ENCODE measurements around the gene CALU. TPM values are rescaled to one million over a fixed set of nuclear protein-coding genes. Genes with fewer than 3 reads are reported as not detected.

The CALU gene
- total RNA-seq, 2 experiments from 2014 or later: 43.2 to 44.2 TPM

GRCh38 chr7:128810473-128810872 lies 71.3 kb downstream of the CALU start:
- H3K27ac Mint-ChIP-seq: no peak overlapping the region
- no peaks in the 10 kb centered on the region for H3K4me1 Mint-ChIP-seq (ENCODE audit: low read depth)
- H3K4me3 Mint-ChIP-seq: no peak overlapping the region
- no peaks in the 10 kb centered on the region for H3K27me3 Mint-ChIP-seq
- H3K9me3 Mint-ChIP-seq: no peaks in the 10 kb centered on the region
- intact Hi-C loops (cut with micrococcal nuclease): no loop called here
- DNase-seq: no peak
- ChIA-PET POLR2A (interaction anchor here (1.0 kb wide), 1 partner anchor 10 kb away, joined by 3 read pairs; no protein-coding TSS in a partner anchor), CTCF (interaction anchor here (1.0 kb wide), 1 partner anchor 15 kb away, joined by 3 read pairs; no protein-coding TSS in a partner anchor)
- H3K36me3 Mint-ChIP-seq: no peaks in the 10 kb centered on the region

- no peak overlapping the region for H3K4me3 Mint-ChIP-seq
- H3K27ac Mint-ChIP-seq: no peak overlapping the region
- H3K27me3 Mint-ChIP-seq: no peaks in the 10 kb centered on the region
- H3K9me3 Mint-ChIP-seq: no peaks in the 10 kb centered on the region
- DNase-seq: no peak
- no peaks in the 10 kb centered on the region for H3K4me1 Mint-ChIP-seq (ENCODE audit: low read depth)
- H3K36me3 Mint-ChIP-seq: no peaks in the 10 kb centered on the region
- ChIA-PET POLR2A (no interaction called here), CTCF (interaction anchor here (1.0 kb wide), 1 partner anchor 226 kb away, joined by 3 read pairs; no protein-coding TSS in a partner anchor)
- intact Hi-C loops (cut with micrococcal nuclease): no loop called here
Observed at GRCh38 chr7:128810997-128811396, 71.8 kb downstream of the CALU start.

GRCh38 chr7:128811631-128812430 lies 72.7 kb downstream of the CALU start:
- intact Hi-C loops (cut with micrococcal nuclease): no loop called here
- DNase-seq: no peak
- H3K4me3 Mint-ChIP-seq: no peak overlapping the region
- no peaks in the 10 kb centered on the region for H3K4me1 Mint-ChIP-seq (ENCODE audit: low read depth)
- H3K27me3 Mint-ChIP-seq: no peaks in the 10 kb centered on the region
- no peaks in the 10 kb centered on the region for H3K9me3 Mint-ChIP-seq
- ChIA-PET POLR2A (no interaction called here), CTCF (interaction anchor here (1.0 kb wide), 1 partner anchor 225 kb away, joined by 3 read pairs; no protein-coding TSS in a partner anchor)
- H3K36me3 Mint-ChIP-seq: no peaks in the 10 kb centered on the region
- H3K27ac Mint-ChIP-seq: no peak overlapping the region

- no peak for DNase-seq
- Mint-ChIP-seq H3K4me1 (ENCODE audit: low read depth) (no peaks in the 10 kb centered on the region), H3K9me3 (no peaks in the 10 kb centered on the region), H3K27me3 (no peaks in the 10 kb centered on the region), H3K4me3 (no peak overlapping the region), H3K36me3 (no peaks in the 10 kb centered on the region), H3K27ac (no peak overlapping the region)
- POLR2A ChIA-PET: no interaction called here
- intact Hi-C loops (cut with micrococcal nuclease): no loop called here
- CTCF ChIA-PET: no interaction called here
Observed at GRCh38 chr7:128812514-128813168, 73.5 kb downstream of the CALU start.

GRCh38 chr7:128814499-128814898 lies 75.3 kb downstream of the CALU start:
- H3K4me1 Mint-ChIP-seq (ENCODE audit: low read depth): no peaks in the 10 kb centered on the region
- no peak overlapping the region for H3K27ac Mint-ChIP-seq
- no peaks in the 10 kb centered on the region for H3K36me3 Mint-ChIP-seq
- H3K4me3 Mint-ChIP-seq: no peak overlapping the region
- H3K9me3 Mint-ChIP-seq: no peaks in the 10 kb centered on the region
- no peak for DNase-seq
- ChIA-PET CTCF (no interaction called here), POLR2A (no interaction called here)
- intact Hi-C loops (cut with micrococcal nuclease): no loop called here
- H3K27me3 Mint-ChIP-seq: no peaks in the 10 kb centered on the region

GRCh38 chr7:128815289-128815942 lies 76.3 kb downstream of the CALU start:
- no peaks in the 10 kb centered on the region for H3K36me3 Mint-ChIP-seq
- no peak overlapping the region for H3K27ac Mint-ChIP-seq
- no peak for DNase-seq
- POLR2A ChIA-PET: no interaction called here
- no peaks in the 10 kb centered on the region for H3K9me3 Mint-ChIP-seq
- no peaks in the 10 kb centered on the region for H3K27me3 Mint-ChIP-seq
- CTCF ChIA-PET: no interaction called here
- intact Hi-C loops (cut with micrococcal nuclease): no loop called here
- H3K4me1 Mint-ChIP-seq (ENCODE audit: low read depth): peaks cover 3% of the 10 kb centered on the region
- H3K4me3 Mint-ChIP-seq: no peak overlapping the region

GRCh38 chr7:128818694-128819093 lies 79.5 kb downstream of the CALU start:
- intact Hi-C loops (cut with micrococcal nuclease): no loop called here
- Mint-ChIP-seq H3K27ac (no peak overlapping the region), H3K9me3 (no peaks in the 10 kb centered on the region), H3K4me3 (no peak overlapping the region), H3K27me3 (no peaks in the 10 kb centered on the region), H3K36me3 (no peaks in the 10 kb centered on the region), H3K4me1 (ENCODE audit: low read depth) (peaks cover 3% of the 10 kb centered on the region)
- ChIA-PET POLR2A (no interaction called here), CTCF (no interaction called here)
- DNase-seq: no peak

Other genes starting within 250 kb of the CALU start
- gene GARIN1A, start 67.1 kb upstream of the CALU start, total RNA-seq: under 1 TPM in 1 of 2 experiments, not detected in 1; 0.10 TPM
- not detected for gene OPN1SW, start 36.4 kb downstream of the CALU start, total RNA-seq
- gene CCDC136, start 52.6 kb downstream of the CALU start, total RNA-seq: 1 to 10 TPM; 8.8 to 8.9 TPM
- under 1 TPM in 1 of 2 experiments, not detected in 1; 0.05 TPM for gene FLNC, start 91.0 kb downstream of the CALU start, total RNA-seq
- 100 to 1,000 TPM; 113 to 117 TPM for gene ATP6V1F, start 123.5 kb downstream of the CALU start, total RNA-seq
- under 1 TPM; 0.05 to 0.12 TPM for gene KCP, start 171.3 kb downstream of the CALU start, total RNA-seq
- gene IRF5, start 198.6 kb downstream of the CALU start, total RNA-seq: 10 to 100 TPM; 21.7 to 22.9 TPM

All from activated CD4-positive, alpha-beta memory T cell treated with anti-CD3 and anti-CD28 coated beads for 36 hours (primary cell).